Fibroblast of mammary gland (primary cell): ENCODE measurements around the gene KCNQ1.

ENCODE experiments used
- DNase-seq: peaks from one replicate; pipeline ENCODE4 v3.0.0-alpha.2; 2010; ENCODE audit warnings: low read depth
- H3K4me3 ChIP-seq: 2 replicates; pipeline ENCODE4 v1.5.1; 2011; ENCODE audit warnings: low read depth, mild to moderate bottlenecking, low read length, moderate library complexity; ENCODE audit not compliant: control insufficient read depth
- CTCF ChIP-seq: conservative IDR thresholded peaks from 2 replicates; pipeline ENCODE4 v1.5.1; 2011; ENCODE audit warnings: low read depth, low read length, inconsistent platforms; ENCODE audit not compliant: control insufficient read depth, insufficient read depth

Gene KCNQ1

GRCh38 chr11:2847561-2847960 is 402.8 kb downstream of the KCNQ1 start:
- no peak overlapping the region for H3K4me3 ChIP-seq
- no peak for TF ChIP-seq CTCF
- DNase-seq, result no peak

DNA sequence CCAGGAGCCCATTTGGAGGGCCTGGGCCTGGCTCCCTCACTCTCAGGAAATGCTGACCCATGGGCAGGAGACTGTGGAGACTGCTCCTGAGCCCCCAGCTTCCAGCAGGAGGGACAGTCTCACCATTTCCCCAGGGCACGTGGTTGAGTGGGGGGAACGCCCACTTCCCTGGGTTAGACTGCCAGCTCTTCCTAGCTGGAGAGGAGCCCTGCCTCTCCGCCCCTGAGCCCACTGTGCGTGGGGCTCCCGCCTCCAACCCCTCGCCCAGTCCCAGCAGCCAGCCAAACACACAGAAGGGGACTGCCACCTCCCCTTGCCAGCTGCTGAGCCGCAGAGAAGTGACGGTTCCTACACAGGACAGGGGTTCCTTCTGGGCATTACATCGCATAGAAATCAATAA is 403.7 kb downstream of the KCNQ1 start:
- H3K4me3 ChIP-seq, result no peak overlapping the region
- TF ChIP-seq CTCF, result no peak
- DNase-seq, result no peak

DNA sequence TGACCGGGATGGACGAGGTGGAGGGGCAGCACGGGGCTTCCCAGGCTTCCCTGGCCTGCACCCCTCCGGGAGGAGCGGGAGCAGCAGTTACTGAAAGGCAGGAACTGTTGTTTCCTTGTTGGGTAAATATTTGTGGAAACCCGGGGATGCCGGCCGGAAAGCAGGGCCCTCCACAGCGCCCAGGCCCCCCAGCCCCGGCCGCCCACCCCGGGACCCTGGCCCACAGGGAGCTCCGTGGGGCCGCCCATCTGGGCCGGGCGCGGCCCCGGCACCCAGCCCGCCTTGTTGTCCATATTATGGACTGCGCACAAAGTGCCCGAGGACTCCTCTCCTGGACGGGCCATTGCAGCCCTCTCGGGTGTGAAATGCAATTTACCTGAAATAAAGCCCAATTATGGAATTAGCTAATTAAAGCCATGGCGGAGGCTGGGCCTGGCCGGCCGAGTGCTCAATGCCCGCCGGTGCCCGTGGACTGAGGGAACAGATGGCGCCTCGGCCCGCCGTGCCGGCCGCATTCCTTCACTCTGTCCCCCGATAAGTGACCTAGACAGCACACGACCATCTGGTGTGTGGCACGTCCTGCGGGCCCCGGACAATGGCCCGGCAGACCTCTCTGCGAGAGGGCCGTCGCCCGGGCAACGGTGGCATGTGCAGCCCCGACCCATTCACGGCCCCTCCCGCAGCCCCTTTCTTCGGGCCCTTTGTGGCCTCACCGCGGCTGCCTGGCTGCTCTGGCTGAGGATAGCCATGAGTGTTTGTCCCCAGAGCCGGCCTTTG is 405.4 kb downstream of the KCNQ1 start:
- H3K4me3 ChIP-seq, result no peak overlapping the region
- no peak for TF ChIP-seq CTCF
- DNase-seq, result no peak

DNA sequence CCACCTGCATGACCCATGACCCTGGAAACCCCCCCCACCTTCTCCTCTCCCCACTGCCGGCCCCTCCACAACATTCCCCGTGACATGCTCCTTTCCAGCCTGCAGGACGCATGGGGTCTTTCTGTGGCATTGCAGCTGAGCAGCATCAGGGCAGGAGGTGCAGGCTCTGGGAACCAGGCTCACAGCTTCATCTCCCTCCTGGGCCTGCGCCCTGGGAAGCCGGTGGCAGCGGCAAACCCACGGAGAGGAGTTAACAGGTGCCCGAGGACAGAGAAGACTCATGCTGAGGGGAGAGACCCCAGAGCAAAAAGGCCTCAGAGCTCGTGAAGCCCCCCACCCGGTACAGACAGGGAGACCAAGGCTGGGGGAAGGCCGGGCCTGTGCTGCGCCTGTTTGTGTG is 408.6 kb downstream of the KCNQ1 start:
- no peak for DNase-seq
- H3K4me3 ChIP-seq, result no peak overlapping the region
- no peak for TF ChIP-seq CTCF

DNA sequence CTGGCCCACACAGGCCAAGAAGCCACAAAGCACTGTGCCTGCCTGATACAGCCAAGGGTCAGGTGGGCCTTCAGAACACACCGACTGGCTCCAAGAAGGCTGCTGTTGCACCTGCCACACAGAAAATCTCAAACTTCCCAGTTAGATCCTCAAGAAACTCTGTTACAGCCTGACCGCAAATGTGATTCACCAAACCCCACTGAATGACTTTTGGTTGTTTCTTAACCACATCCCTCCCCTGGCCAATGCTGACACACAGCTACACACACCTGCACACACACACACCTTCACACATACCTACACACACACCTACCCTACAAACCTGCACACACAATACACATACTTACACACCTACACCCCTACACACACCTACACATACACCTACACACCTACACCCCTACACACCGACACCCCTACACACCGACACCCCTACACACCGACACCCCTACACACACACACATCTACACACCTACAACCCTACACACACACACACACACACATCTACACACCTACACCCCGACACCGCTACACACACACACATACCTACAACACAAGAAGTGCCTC is 409.3 kb downstream of the KCNQ1 start:
- TF ChIP-seq CTCF, result no peak
- H3K4me3 ChIP-seq, result no peak overlapping the region
- DNase-seq, result no peak

DNA sequence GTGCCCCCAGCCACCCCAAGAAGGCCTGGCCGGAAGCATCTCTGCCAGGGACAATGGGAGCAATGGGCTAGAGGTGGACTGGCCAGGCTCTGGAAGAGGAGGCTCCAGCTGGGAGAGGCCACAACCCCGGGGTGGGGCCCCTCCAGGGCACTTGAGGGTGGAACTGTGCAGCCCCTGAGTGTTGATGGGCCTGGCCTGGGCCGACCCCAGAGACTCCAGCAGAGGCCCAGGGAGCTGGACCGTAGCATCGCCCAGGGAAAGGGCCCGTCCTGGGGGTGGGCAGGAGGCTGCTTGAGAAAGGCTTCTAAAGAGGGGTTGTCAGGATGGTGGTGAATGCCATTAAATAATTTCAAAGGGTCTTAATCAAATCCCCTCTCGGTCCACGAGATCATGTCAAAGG is 410.4 kb downstream of the KCNQ1 start:
- no peak for TF ChIP-seq CTCF
- no peak overlapping the region for H3K4me3 ChIP-seq
- DNase-seq, result no peak
